AG08395 (cell line): ENCODE measurements around the gene DPYD.

Experiments
- DNase-seq: peaks from one replicate; pipeline ENCODE4 v3.0.0; 2012; ENCODE audit warnings: mixed read lengths, low spot score

DPYD gene

DNA sequence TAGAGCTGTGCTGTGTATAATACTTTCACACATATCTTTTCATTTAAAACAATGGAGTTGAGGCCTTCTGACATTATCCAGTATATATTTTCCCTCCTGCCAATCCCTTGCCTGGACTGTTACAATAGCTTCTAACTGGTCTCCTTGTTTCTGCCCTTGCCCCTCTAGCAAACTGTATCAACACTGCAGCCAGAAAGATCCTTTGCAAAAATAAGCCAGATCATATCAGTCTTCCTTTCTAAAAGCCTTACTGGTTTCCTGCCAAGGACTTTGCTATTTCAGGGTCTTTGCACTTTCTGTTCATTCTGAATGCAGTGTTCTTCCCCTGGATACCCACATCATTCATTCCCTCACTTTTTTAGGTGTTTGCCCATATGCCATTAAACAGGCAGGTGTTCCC, 829.2 kb downstream of the DPYD start:
- no peak for DNase-seq

DNA sequence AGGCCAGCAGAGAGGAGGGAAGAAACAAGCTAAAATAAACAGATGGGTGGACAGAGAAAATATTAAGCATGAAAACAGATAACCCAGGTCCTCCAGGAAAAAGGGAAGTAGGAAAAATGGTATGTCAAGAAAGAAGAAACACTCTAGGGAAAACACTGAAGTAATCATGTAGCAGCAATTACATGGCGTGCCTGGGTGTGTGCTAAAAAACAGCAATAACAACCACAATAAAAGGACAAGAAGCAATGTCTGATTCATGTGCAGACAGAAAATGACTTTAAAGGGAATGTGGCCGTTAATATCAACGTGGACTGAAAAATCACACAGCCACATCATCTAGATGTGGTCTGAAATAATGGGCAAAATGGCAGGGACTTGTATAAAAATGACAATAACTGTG, 829.6 kb downstream of the DPYD start:
- DNase-seq = no peak

DNA sequence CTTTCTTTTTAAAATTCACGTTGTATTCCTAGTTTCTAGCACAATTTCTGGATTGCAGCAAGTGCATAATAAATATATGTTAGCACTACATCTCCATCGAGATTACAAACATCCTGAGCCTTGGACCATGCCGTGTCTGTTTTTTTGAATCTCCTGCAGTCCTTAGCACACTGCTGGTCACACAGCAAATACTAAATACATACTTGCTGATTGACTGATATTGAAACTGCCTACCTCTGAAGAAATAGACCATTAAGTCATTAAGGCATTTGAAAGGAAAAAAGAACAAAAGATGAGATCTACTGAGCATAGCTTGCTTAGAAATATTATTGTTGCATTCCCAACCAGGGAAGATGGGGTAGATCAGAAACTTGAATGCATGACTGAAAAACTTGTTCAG, 830.1 kb downstream of the DPYD start:
- no peak for DNase-seq

DNA sequence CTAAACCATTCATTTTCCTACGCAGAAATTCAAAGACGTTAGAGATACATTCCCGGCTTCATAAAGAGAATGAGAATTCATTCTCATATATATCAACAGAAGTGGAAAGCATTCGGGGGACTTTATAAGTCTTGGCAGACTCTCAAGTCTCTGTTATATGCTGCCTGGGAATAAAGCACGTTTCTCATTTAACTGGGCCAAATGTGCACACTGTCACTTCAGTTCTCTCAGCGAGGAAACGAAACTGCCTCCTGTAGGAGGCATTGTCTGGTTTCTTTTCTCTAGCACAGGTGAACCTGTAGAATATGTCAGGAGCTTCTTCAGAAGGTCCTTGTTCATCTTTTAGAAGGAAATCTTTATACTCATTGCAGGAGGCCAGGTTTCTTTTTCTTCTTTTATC, 831.7 kb downstream of the DPYD start:
- no peak for DNase-seq

DNA sequence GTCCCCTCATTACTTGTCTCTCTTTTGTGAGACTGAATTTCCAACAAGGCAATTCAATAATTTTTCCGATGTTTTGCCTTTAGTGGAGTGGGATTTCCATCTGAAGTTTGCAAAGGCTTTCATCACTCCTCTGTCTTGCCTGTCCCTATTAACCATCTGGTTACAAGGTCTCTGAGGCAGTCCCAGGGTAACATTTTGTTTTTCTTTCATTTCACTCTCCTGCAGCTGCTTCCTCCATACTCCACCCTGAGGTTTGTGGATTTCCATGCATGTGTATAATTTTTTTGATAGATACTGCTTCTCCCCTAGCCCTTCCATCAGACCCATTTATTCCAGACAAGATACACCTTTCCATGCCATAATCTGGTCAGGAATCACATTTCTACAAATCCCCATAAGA, 832.4 kb downstream of the DPYD start:
- no peak for DNase-seq

DNA sequence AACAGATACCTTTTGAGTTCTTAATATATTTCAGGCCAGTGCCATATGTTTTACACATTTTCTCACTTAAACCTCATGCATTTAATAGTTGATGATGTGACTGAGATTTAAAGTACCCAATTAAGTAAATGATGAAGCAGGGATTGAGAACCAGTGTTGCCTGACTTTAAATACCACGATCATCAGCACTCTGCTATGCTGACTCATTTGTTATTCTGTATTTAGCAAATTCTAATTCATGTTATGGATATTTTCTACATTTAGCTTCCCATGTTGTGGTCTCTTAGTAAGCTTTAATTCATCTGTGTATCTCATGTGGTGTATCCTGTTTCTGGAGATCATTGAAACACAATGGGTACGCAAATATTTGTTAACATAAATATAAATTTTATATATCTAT, 836.3 kb downstream of the DPYD start:
- peak; percentile 9 for DNase-seq

DNA sequence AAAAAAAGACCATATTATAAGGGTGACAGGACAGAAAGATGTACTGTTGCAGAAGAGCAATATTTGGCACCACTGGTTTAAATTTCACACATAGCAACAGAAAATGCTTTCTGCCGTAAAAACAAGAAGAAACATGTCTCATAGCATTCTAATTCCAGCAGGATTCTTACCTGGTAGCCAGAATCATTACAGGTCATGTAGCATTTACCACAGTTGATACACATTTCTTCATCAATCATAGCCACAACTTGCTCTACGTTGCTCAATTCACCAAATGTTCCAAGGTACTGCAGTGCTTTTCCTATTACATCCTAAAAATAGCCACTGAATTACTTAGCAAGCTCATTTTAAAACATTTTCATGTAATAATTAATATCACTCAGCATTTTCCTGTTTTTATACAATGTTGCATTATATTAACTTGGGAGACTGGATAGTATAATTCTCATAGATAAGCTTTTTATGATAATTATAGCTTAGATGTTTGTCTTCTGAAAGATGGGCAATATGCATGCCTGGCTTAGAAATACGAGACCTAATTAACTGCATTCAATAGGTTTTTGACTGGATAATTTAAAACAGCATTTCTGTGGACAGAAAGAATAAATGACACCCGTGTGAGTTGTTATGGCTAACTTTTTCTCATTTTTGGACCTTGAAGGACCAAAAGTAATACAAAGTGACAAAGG, 838.5 kb downstream of the DPYD start:
- no peak for DNase-seq

DNA sequence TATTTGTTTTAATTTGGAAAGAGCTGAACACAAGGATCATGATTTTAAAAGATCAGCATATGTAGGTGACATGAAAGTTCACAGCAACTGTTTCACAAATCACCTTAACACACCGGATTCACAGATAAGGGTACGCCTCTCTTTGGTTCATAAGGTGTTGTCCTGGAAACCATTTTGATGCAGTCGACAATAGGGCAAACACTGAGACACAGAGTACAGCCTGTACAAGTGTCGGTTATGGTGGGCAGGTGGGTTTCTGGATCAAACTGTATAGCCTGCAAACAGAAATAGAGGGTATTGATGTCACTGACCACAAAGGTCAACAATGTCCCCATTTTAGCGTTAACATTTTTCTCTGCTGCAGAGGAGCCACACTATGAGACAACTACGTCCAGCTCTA, 842.0 kb downstream of the DPYD start:
- DNase-seq = no peak

DNA sequence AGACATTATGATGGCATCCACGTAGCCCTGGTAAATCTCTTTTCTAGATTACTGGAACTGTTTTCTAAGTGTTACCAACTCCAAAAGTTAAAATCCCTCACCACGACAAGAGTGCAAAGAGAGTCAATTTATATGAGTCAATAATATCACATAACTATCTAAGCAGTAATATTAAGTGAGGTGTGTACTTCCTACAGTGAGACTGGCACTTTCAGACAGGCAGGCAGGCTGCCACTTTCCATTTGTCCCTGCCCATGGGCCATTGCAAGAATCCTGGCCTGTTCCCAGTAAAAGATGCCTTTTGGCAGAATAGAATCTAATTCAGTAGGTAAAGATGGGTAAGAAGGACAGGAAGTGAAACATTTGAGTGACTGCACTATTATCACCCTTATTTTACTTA, 843.6 kb downstream of the DPYD start:
- DNase-seq = no peak

DNA sequence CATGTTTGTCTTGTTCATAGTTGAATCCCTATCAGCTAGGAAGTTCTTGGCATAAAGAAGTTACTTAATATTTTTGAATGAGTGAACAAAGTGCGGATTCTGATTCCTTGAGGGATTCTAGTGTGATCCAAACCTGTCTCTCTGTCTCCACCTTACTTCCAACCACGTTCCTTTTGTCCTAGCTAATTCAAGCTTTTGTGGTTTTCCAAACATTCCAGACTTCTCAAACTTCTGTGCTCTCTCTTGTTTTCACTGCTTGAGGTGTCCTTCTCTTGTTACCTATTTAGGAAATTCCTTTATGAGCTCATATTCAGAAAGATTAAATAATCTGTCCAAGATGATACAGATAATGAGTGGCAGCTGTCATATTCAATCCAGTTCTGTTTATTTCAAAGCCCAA, 846.1 kb downstream of the DPYD start:
- no peak for DNase-seq

DNA sequence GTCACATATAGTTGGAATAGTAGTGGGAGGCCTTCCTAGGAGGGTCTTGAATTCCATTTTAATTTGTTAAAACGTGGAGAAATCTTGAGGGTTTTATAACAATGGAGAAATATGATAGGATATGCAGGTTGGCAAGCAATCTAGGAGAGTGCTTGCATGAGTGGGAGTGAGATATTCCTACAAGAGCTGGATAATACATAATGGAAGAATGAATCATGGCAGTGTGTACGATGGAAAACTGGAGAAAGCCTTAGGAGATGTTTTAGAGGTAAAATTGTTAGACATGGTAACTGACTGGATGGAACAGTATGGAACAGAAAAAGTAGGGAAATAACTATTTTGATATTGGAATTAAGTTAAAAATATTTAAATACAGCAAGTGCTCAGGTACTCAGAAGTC, 846.9 kb downstream of the DPYD start:
- DNase-seq = no peak

DNA sequence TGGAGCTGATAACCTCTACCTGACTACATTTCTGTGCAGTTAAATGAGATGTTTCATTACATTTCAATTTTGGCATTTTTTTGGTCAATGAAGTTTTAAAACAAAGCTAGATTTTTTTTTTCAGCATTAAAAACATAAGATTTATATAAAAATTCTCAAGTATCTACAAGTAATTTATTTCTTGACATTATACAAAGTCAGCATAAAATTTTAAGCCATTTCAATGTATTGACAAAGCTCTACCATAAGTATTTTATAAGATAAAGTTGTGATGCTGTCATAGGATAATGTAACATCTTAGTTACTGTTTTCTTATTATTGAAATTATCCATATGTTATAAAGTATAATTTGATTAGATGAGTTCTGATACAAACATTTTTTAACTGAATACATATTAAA, 847.7 kb downstream of the DPYD start:
- DNase-seq = no peak

DNA sequence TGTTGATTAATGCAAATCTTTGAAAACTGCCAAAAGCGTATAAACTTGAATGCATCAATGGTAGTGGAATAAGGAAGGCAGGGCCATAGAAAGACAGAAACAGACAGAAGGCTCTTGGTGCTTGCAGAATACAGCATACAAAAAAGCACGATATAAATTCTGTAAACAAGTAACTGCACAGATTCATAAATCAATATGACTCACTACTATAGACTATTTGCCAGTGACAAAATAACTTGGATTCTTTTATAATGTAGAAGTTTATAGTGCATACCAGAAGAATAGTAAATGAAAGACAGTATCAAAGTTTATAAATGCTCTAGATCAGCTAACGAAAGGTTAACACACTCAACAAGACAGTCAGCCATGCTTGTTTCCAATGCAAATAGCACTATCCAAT, 849.7 kb downstream of the DPYD start:
- DNase-seq = no peak

DNA sequence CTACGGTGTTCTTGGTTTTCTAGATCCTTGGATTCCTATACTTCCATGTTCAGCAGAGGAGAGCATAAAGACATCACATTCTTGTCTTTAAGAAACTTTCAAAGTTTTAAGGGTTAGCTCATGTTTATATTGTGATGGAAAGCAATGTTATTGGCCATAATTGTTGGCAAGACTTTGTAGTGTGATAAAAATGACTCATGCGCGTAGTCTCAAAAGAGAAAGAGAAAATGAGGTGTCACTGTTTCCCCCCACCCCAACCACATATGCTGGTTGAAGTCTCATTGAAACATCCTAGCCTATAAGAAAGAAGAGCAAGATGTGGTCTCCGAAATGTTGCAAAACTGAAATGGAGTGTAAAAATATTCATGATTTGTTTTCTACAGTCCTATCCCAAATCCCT, 850.5 kb downstream of the DPYD start:
- no peak for DNase-seq

DNA sequence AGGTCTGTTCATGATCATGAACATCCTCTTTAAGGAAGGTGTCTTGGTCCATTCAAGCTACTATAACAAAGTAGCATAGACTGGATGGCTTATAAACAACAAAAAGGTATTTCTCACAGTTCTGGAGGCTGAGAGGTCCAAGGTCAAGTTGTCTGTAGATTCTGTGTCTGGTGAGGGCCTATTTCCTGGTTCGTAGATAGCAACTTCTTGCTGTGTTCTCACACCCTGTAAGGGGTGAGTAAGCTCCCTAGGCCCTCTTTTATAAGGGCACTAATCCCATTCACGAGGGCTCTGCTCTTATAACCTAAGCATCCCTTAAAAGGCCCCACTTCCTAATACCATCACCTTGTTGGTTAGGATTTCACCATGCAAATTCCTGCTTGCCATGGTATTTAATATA, 851.5 kb downstream of the DPYD start:
- no peak for DNase-seq

DNA sequence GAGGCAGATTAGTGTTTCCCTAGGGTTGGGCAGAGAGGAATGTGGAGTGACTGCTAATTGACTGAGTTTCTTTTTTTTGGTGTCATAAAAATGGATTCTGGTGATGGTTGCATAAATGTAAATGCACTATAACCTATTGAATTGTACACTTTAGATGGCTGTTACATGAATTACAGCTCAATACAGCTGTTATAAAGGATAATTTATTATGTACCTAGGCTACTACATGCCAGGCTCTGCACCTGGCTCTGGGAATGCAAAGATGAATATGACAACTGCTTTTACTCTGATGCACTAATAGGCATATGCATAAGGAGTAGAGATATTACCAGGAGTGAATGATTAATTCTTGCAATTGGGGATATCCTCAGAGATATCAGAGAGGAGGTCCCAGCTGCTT, 854.0 kb downstream of the DPYD start:
- no peak for DNase-seq

DNA sequence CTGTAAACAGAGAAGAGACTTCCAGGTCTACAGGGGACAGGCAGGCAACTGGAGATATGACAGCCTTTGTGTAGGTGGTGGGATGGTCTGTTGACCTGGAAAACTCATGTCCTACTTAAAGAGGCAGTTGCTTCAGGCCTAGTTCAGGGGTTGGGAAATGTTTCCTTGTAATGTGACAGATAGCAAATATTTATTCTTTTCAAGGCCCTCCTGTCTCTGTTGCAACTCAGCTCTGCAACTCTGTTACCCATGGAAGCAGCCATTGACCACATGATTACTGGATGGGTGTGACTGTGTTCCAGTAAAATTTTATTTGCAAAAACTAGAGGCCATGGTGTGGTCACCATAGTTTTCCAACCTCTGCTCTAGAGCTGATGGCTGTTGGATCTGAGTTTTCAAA, 857.3 kb downstream of the DPYD start:
- no peak for DNase-seq

DNA sequence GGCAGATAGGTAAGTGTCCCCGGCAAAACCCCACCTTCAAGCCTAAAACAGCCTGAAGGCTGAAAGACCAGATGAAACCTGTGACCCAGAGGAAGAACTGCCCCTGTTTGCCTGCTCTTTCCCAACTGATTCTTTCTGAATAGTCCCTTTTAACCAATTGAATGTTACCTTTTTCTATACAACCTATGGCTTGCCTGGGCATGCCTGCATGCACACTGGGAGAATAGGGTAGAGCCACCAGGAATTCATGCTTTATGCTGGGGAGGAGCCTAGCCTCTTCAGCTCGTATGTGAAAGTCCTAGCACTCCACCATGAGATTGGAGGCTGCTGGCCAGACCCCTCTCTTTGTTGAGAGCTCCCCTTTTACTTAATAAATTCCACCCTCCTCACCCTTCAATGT, 859.2 kb downstream of the DPYD start:
- no peak for DNase-seq

DNA sequence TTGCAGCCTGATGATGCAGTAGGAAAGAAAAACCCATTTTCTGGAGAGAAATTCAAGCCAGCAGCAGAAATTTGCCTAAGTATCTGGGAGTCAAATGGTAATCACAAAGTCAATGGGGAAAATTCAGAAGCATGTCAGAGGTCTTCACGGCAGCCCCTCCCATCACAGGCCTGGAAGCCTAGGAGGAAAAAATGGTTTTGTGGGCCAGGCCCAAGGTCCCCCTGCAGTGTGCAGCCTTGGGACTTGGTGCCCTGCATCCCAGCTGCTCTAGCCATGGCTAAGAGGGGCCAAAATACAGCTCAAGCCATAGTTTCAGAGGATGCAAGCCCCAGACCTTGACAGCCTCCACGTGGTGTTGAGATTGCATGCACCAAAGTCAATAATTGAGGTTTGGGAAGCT, 864.4 kb downstream of the DPYD start:
- no peak for DNase-seq

DNA sequence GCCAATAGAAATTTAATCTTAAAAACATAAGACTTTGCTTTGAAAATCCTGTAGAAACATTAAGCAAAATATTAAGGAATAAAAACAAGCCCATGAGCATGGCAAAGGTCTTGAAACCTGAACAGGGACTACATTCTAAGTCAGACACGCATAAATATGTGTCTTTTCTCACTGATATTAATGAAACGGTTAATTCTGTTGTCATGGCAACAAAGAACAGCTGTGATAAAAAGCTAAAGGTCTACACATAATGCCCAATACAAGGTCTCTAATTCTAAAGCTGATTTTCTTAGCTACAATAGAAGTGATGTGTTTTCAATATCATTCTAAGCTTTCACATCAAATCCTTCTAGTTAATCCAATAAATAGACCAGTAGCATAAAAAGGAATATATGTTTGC, 867.6 kb downstream of the DPYD start:
- DNase-seq = no peak

DNA sequence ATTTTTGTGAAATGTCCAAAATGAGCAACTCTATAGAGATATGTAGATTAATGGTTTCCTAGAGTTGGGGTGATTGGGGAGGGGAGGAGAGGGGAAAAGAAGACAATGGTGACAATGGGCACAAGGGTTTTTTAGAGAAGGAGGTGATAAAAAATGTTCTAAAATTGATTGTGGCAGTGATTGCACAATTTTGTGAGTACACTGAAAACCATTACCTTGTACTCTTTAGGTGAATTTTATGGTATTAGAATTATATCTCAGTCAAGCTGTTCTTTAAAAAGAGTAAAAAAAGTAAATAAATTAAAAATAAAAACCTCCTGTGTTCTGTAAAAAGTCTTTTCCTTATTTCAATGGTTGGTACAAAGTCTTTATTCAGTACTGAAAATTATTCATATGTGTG, 869.0 kb downstream of the DPYD start:
- DNase-seq = no peak

DNA sequence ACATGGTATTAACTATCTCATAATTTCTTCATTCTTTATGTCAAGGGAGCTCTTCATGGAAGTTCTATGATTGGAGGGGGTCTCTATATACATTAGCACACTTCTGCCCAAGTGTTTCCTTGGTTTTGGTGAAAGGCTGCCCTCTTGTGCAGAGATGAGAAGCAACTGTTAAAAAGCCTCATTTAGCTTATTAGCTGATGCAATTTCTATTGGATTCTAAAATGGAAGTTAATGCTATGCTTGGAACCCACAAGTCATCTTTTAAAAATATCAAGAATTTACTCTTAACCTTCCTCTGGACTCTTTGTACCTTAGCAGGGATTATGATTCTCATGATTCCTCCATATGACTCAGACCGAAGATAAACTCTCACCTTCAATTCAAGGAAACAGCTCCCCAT, 870.3 kb downstream of the DPYD start:
- peak; percentile 12 for DNase-seq

DNA sequence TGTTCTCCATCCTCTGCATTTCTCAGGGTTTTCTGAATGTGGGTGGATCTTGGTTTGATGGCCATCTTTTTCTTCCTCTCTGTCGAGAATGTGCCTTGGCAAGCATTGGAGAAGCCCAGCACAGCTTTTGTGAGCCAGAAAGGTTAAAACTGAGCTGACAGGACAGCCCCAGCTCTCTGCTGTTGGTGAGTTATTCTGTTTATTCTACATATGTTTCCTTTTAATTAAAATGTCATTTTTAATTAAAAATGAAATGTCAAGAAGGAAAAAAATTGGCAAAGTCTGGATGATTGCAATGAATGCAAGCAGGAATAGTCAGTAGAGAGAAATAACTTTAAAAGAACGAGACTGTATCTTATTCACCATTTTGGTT, 873.4 kb downstream of the DPYD start:
- DNase-seq = no peak

DNA sequence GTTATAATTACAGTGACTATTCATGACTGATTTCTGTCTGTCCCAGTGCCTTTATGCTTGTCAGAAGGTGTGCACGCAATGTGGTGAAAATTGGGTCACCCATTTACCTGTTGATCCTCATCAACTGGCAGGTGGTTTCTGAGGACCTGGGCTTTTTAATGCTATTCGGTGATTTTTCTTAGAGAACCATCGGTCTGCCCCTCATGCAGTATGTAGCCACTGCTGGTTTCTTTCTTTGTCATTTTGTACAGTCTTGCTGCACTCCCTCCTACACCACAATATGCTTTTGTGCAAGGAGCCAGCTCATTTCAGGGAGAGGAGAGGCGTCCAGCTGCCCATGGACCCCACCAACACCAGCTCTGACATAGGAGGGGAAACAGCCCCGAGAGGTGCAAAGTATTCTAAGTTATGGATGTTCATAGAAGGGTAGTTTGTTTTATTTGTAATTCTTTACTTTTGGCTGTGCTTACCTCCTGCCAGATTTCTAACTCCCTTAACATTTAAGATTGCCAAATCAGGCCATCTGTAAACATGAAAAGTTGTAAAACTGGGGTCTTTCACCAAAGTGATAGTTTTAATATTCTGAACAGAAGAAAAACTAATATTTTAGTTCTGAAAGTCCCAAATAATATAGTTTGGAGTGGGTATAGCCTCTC, 873.9 kb downstream of the DPYD start:
- no peak for DNase-seq
